DMS153 treated with DMSO at 0.1 percent for 48 hours (cell line): ENCODE results near the gene DISP3.

ENCODE experiments used
- DNase-seq: peaks from one replicate; lab custom pipeline; 2025; ENCODE audit not compliant: unreplicated experiment; lab: John Stamatoyannopoulos, UW

DISP3 gene, protein sequence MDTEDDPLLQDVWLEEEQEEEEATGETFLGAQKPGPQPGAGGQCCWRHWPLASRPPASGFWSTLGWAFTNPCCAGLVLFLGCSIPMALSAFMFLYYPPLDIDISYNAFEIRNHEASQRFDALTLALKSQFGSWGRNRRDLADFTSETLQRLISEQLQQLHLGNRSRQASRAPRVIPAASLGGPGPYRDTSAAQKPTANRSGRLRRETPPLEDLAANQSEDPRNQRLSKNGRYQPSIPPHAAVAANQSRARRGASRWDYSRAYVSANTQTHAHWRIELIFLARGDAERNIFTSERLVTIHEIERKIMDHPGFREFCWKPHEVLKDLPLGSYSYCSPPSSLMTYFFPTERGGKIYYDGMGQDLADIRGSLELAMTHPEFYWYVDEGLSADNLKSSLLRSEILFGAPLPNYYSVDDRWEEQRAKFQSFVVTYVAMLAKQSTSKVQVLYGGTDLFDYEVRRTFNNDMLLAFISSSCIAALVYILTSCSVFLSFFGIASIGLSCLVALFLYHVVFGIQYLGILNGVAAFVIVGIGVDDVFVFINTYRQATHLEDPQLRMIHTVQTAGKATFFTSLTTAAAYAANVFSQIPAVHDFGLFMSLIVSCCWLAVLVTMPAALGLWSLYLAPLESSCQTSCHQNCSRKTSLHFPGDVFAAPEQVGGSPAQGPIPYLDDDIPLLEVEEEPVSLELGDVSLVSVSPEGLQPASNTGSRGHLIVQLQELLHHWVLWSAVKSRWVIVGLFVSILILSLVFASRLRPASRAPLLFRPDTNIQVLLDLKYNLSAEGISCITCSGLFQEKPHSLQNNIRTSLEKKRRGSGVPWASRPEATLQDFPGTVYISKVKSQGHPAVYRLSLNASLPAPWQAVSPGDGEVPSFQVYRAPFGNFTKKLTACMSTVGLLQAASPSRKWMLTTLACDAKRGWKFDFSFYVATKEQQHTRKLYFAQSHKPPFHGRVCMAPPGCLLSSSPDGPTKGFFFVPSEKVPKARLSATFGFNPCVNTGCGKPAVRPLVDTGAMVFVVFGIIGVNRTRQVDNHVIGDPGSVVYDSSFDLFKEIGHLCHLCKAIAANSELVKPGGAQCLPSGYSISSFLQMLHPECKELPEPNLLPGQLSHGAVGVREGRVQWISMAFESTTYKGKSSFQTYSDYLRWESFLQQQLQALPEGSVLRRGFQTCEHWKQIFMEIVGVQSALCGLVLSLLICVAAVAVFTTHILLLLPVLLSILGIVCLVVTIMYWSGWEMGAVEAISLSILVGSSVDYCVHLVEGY (N-terminal part only)

DNA sequence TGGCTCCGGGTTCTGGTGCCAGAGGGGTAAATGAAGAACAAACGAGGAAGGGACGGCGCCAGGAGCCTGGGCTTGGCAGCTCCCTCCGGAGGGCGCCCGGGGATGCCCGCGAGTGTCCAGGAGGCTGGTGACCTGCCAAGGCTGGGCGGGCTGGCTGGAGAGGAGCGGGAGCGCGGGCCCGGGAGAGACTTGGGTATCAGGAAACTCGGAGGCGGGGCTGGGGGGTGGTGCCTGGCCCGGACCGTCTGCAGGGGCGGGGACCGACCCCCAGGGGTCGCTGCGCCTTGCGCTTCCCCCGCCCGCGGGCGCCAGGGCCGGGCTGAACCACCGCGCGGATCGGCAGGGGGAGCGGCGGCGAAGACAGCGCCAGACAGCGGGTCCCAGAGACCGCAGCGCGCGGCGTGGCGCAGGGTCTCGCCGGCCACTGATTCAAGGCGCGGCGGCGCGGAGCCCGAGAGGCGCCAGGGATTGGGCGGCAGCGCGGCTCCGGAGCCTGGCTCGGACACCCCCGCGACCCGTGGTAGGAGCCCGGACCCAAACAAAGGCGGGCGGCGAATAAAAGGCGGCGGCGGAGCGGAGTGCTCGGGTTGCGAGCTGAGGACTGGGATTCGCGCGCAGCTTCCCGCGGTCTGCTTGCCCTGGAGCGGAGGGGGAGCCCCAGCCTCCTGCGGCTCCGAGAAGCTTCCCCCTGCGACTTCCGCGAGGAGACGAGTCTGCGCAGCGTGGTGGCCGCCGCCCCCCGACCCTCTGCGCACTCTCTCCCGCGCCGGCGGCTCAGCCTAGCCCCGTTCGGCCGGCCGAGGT is at the start of gene DISP3:
Gene DISP3 (plus strand): TSS at position 585 of the 804 bp plus-strand sequence. CDS start 21,838 bp downstream, outside the sequence.
- peak; percentile 90 for DNase-seq

DNA sequence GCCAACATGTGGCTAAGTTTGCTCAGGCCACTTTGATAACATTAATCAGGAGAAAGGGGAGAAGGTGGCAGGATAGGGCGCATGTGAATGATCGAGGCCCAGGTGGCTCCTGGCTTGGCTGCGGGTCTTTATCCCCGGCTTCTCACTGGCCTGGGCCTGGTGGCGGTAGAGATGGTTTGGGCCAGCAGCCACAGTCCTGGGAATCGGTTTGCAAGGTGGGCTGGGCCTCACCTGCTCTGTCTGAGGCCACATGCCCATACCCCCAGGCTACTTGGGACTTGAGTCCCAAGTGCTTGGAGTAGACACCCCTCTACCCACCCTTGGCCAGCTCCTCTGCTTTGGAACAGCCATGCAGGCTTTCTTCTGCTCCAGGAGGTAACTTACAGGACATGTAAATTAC is 49.7 kb upstream of the DISP3 start:
- no peak for DNase-seq

DNA sequence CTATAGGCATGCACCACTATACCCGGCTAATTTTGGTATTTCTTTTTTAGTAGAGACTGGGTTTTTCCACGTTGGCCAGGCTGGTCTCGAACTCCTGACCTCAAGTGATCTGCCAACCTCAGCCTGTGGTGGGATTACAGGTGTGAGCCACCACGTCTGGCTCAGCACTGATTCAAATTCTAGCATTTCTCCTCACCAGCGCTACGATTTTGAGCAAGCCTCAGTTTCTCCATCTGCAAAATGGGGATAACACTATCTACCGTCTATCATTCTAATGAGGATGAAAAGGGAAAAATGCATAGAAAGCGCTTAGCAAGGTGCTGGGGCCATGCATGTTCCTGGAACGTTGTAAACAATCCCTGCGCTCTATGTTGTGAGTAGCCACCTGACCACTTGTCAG is 49.0 kb upstream of the DISP3 start:
- no peak for DNase-seq

DNA sequence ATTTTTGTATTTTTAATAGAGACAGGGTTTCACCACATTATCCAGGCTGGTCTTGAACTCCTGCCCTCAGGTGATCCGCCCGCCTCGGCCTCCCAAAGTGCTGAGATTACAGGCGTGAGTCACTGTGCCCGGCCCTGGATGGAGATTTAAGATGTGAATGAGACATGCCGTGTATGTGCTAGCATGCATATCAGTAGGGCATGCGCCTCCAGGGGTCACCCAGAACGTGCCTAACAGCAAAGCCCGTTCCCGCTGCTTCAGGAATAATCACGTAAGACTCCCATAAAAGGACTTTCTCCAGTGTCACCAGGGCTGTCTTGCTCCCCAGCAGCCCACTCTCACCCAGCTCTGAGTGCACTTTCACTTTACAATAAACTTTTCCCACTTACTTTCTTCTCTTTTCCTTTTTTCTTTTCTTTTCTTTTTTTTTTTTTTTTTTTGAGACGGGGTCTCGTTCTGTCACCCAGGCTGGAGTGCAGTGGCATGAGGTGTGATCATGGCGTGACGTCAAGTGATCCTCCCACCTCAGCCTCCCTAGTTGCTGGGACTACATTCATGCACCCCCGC is 46.9 kb upstream of the DISP3 start:
- no peak for DNase-seq

DNA sequence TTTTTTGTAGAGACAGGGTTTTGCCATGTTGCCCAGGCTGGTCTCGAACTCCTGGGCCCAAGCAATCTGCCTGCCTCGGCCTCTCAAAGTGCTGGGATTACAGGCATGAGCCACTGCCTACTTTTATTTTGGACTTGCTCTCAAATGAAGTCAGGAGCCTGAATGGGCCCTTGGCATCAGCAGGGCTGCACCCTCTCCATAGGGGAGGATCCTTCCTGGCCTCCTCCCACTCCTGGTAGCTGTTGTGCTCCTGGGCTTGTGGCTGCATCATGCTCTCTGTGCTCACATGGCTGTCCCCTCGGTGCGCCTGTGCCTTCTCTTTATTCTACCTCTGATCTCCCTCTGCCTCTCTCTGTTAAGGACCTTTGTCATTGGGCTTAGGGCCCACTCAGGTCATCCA is 46.4 kb upstream of the DISP3 start:
- no peak for DNase-seq

DNA sequence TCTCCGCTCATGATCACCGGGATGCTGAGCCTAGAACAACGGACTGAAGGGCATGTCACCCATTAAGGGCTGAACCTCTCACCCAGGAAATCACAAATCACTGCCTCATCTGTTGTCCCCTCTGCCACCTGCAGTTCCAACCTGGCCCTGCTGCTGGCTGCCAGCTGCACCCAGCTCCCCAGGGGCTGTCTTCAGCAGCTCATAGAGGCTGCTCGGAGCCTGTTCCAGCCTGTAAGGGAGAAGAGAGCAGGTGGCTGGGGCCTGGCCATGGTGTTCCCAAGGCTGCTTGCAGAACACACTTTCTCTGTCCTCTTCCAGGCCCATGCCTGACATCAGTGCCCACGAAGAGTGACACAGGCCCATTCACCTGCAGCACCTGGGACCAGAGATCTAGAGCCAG is 44.5 kb upstream of the DISP3 start:
- peak; percentile 87 for DNase-seq

DNA sequence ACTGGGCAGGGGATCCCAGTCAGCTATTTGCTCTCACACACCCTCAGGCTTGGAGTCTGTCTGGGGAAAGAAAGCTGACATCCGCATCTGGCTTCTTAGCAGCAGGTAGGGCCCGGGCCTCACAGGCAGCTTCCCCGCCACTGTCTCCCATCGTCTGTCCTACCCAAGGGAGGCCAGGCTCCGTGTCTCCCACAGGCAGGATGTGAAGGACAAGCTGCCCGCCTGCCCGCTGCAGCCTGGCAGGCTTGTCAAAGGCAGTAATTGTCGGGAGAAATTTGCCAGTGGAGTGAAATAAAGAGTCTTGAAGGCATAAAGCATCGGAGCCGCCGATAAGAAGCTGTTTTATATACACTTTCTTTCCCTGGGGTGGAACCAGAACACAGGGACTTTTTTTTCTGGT is 44.0 kb upstream of the DISP3 start:
- no peak for DNase-seq

DNA sequence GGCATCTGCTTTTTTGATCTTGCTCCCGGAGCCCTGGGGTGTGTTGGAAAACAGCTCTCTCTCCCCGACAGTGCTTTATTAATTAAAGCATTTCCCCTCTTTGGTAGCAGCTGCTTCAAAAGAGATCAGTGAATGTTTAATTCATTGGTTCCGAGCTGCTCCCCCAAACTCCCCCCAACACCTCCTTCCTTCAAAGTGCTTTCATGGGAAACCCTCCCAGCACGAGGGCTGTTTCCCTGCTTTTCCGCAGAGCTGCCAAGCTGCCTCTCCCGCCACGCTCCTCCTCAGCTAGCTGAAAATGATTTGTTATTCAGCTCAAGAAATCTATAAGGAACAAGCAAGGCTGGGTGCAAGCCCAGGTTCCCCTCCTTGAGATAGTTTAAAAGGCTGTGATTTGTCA is 40.0 kb upstream of the DISP3 start:
- DNase-seq, result no peak

DNA sequence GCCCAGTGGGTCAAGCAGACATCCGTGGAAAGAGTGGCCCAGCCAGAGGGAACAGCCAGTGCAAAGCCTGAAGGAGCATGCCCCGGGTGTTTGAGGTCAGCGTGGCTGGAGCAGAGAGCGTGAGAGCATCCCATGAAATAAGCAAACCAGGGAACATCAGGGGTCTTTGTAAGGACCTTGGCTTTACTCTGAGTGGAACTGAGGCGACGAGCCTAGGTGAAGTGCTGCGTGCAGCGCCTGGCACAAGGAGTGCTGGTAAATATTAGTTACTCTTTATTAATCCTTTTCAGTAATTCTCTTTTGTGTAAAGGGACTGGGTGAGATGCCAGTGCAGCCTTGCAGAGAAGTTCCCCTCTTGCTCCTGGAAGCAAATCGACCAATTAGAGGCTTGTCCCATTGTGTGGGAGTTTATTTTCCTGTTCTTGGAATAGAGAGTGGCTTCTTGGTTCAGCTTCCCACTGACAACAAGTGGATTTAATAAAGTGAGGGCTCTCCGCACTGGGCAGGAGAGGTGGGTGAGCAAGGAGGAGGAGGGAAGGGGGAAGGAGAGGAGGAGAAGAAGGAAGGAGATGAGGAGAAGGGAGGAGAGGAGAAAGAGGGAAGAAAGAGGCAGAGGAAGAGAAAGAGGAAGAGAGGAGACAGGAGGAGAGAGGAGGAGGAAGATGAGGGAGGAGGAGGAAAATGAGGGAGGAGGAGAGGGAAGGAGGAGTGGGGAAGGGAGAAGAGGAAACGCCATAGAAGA is 37.6 kb upstream of the DISP3 start:
- DNase-seq, result no peak

DNA sequence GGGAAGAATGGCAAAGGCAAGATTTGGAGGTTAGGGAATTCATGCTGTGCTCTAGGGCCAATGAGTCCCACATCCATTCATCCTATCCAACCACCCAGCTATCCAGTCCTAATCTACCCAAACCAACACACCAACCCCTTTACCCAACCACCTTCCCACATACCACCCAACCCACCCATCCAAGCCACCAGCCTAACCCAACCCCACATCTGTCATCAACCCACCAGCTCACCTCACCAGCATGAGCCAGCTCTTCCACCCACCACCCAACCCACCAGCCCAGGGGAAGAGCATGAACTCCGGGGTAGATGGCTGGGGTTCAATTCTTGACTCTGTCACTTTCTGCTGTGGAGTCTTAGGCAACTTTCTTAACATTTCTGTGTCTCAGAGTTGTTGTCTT is 35.9 kb upstream of the DISP3 start:
- DNase-seq, result no peak

DNA sequence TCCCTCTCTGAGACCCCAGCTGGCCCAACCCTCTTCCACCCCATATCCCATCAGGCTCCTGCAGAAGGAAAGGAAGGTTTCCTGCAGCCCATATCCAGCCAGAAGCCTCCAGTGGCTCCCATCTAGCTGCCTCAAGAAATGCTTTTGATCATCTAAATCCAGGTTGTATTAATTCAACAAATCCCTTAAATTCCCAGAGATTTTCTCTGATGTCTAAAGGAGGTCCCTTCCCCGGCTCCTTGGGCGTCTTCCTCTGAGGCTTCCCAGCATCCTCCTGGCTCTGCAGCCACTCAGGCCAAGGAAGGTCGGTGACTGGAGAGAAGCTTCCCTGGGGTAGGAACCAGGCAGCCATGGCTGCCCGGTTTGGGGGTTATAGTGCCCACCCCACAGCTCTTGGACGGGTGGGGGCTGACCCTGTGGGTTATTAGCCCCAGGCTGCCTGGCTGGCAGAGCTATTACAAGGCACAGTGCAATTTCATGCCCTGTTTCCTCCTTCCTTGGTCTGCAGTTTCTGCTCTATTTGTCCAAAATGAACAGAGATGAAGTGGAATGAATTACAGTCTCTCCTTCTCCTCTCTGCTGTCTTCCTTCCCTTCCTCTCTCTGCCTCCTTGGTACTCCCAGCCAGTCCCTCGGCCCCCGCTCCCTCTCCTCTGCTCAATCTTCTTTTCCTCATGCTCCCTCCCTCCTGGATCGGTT is 34.8 kb upstream of the DISP3 start:
- DNase-seq, result no peak

DNA sequence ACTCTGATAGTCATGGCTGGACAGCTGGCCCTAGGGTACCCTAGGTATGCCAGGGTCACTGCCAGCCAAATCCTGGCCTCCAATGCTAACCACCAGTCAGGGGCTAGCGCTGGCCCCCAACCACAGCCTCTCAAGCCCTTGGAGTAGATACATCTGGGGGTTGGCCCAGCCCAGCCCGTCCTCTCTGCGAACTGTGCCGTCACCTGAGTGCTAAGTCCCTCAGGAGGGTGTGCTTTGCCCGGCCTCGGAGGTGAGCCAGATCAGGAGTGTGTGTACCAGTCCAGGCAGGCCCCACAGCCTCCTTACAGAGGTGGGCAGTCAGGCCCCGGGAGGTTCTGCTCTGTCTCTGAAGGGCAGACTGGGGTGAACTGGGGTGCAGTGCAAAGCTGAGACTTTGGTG is 34.0 kb upstream of the DISP3 start:
- no peak for DNase-seq

DNA sequence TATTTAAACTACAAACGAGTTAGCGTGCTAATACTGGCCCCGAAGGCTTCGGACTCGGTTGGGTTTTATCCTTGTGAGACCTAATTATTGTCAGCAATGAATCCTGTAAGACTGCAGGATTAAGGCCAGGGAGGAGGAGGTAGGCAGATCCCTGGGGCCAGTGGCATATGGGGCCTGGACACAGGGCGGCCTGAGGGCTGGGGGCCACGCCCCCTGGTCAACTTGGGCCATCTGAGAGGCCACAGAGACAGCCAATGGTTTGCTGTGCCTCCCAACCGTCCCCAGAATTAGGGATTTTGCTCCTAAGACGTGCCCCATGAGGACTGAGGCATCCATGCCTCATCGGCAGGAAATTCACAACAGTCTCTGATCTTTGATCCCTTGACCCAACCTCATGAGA is 31.1 kb upstream of the DISP3 start:
- DNase-seq, result no peak

DNA sequence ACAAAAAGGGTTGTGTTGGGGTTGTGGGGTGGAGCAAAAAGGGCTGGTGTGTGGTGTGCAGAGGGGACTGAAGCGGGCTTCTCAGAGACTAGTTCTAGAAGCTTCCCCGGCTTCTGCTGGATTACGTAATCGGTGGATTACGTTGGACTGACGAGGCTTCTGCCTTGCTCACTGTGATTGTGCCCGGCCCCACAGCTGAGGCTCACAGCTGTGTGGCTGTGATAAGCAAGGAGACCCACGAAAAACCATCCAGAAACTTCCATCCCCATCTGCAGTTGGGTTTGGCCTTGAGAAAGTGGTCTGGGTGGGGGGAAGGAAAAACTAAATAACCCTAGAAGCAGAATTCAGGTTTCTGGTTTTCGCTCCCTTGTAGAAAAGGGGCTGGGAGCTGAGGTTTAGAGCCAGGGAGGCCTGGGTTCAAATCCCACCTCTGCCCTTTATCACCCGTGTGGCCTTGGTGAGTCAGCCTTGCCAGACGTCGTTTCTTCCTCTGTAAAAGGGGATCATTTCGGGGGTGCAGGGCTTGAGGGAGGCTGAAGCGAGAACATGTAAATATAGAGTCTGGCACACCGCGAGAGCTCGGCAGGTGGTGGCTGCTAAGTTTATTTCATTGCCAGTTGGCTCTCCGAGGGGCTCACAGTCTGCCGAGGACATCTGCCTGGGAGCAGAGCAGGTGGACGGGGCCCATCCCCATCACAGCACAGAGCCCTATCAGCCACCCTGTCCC is 30.4 kb upstream of the DISP3 start:
- no peak for DNase-seq

DNA sequence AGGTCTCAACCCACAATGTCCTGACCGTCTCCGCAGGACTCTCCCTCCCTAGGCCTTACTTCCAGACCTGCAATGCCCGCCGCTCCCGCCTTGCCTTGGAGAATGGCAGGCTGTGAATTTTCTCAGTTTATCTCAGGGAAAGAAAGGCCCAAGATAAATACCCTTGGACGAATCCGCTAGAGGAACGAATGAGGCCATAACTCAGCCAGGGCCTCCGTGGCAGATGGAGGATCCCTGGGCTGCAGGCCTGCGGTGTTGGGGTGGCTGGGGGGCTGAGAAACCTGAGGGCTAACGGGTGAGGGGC is 29.9 kb upstream of the DISP3 start:
- no peak for DNase-seq

DNA sequence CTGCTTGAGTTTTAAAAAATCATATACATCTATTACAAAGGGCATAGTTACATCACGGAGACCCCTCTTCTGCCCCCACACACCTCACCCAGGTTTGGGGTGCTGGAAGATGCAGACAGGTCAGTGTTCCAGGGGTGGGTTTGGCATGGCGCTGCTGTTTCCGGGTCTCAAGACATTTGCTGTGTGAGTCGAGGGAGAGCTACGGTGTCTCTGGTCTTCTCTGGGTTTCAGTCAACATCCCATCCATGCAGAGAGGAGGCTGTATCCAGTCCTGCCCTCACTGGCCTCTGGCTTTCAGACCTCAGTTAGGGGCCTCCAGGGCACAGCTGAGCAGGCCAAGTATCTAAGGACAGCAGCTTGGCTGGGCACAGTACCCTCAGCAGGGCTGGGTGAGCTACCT is 28.6 kb upstream of the DISP3 start:
- DNase-seq, result no peak

DNA sequence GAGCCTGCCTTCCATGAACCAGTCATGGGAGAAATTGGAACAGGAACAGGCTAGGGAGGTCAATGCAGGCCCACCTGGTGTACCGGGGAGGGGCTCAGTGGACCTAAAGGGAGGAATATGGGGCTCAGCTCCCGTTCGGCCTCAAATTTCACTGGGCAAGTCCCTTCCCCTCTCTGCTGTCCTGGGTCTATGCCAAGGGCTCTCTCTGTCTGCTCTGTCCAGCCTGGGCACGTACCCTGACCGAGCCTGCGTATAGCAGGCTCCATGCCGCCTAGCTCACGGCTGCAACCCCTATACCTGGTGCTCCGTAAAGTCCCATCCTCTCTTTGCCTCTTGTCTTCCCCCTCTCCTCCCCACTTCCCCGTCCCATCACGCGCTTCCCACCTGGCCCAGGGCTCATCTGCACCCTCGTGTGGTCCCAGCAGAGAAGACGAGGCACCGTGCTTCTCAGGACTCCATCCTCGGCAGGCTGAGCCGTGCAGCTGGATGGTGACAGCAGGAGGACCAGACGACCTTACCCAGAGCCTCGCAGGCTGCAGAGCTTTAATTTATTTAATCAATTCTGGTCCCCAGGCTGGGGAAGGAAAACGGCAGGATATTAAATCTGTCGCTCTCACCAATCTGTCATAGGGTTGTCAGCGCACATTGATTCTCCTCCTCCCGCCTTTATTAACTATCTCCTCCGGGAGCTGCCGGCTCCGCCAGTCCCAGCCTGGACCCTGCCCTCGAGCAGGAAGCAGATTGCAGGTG is 25.0 kb upstream of the DISP3 start:
- DNase-seq, result peak; percentile 34
